ENCODE data around the gene HRG.

DNA sequence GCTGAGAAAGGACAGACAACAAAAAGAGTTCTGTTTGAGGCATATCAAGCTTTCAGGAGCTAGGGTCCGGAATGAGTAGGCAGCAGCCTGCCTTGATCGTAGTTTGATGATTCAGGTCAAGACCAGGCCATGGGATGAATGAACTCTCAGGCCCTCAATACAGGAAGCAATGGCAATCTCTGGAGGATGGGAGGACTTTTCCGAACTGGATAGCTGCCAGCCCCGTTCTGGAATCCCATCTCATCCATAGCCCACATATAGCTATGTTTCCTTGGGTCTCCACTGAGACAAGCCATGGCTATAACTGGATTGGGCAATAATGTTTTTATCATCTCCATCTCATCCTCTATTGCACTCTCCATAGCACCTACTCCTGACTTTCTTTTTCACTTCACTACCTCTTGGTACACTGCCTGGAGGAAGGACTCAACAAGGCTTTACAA is 40.2 kb upstream of the HRG start:
- TF ChIP-seq, protein P1, sequence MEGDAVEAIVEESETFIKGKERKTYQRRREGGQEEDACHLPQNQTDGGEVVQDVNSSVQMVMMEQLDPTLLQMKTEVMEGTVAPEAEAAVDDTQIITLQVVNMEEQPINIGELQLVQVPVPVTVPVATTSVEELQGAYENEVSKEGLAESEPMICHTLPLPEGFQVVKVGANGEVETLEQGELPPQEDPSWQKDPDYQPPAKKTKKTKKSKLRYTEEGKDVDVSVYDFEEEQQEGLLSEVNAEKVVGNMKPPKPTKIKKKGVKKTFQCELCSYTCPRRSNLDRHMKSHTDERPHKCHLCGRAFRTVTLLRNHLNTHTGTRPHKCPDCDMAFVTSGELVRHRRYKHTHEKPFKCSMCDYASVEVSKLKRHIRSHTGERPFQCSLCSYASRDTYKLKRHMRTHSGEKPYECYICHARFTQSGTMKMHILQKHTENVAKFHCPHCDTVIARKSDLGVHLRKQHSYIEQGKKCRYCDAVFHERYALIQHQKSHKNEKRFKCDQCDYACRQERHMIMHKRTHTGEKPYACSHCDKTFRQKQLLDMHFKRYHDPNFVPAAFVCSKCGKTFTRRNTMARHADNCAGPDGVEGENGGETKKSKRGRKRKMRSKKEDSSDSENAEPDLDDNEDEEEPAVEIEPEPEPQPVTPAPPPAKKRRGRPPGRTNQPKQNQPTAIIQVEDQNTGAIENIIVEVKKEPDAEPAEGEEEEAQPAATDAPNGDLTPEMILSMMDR (IDR thresholded peaks at IDR 0.05) = no peak
- no peak for TF ChIP-seq POLR2A (IDR thresholded peaks at IDR 0.05; ENCODE audit: low read depth)

All from esophagus muscularis mucosa (tissue), 3 donors.